Chondrocyte (in vitro differentiated cells): ENCODE measurements around the gene MAPK10. TPM values are rescaled to one million over a fixed set of nuclear protein-coding genes. Genes with fewer than 3 reads are reported as not detected.

Source experiments
- DNase-seq: peaks from one replicate; pipeline ENCODE4 v3.0.0; 2021; ENCODE audit warnings: mixed read lengths, low spot score
- H3K27ac Mint-ChIP-seq: one replicate; pipeline ENCODE4 v1.8.0; 2021; ENCODE audit warnings: mild to moderate bottlenecking, moderate library complexity, mixed read lengths; ENCODE audit not compliant: unreplicated experiment
- H3K27me3 Mint-ChIP-seq: 2 replicates; pipeline ENCODE4 v1.8.0; 2021; ENCODE audit warnings: low read depth, mixed read lengths
- H3K36me3 Mint-ChIP-seq: 2 replicates; pipeline ENCODE4 v1.8.0; 2021; ENCODE audit warnings: low read depth, mixed read lengths
- H3K4me1 Mint-ChIP-seq: 2 replicates; pipeline ENCODE4 v1.8.0; 2021; ENCODE audit warnings: low read depth, mild to moderate bottlenecking, mixed read lengths
- H3K4me3 Mint-ChIP-seq: one replicate; pipeline ENCODE4 v1.8.0; 2021; ENCODE audit warnings: mild to moderate bottlenecking, moderate library complexity, mixed read lengths; ENCODE audit not compliant: unreplicated experiment
- H3K9me3 Mint-ChIP-seq: 2 replicates; pipeline ENCODE4 v1.8.0; 2021; ENCODE audit warnings: low read depth, mixed read lengths
- total RNA-seq: library from RNA; stranded (reverse); gene quantifications from 3 replicates; pipeline ENCODE4 v1.2.1, GENCODE V29; 2021
- TF ChIP-seq, protein P1 (sequence below): fragments of 200-600 bp; sonication (generic); IDR thresholded peaks from 2 replicates; pipeline ENCODE4 v1.5.0; 2021; ENCODE audit warnings: antibody characterized with exemption, mild to moderate bottlenecking, moderate library complexity

Gene MAPK10
- total RNA-seq, 1 donor from 2014 or later = 14.1 TPM

GRCh38 chr4:86250006-86250405 is 109.8 kb downstream of the MAPK10 start:
- Mint-ChIP-seq H3K9me3 (no peaks in the 10 kb centered on the region), H3K4me1 (peaks cover 3% of the 10 kb centered on the region), H3K36me3 (no peaks in the 10 kb centered on the region), H3K4me3 (no peak overlapping the region), H3K27ac (no peak overlapping the region), H3K27me3 (no peaks in the 10 kb centered on the region)
- TF ChIP-seq, protein P1, sequence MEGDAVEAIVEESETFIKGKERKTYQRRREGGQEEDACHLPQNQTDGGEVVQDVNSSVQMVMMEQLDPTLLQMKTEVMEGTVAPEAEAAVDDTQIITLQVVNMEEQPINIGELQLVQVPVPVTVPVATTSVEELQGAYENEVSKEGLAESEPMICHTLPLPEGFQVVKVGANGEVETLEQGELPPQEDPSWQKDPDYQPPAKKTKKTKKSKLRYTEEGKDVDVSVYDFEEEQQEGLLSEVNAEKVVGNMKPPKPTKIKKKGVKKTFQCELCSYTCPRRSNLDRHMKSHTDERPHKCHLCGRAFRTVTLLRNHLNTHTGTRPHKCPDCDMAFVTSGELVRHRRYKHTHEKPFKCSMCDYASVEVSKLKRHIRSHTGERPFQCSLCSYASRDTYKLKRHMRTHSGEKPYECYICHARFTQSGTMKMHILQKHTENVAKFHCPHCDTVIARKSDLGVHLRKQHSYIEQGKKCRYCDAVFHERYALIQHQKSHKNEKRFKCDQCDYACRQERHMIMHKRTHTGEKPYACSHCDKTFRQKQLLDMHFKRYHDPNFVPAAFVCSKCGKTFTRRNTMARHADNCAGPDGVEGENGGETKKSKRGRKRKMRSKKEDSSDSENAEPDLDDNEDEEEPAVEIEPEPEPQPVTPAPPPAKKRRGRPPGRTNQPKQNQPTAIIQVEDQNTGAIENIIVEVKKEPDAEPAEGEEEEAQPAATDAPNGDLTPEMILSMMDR = no peak
- no peak for DNase-seq

DNA sequence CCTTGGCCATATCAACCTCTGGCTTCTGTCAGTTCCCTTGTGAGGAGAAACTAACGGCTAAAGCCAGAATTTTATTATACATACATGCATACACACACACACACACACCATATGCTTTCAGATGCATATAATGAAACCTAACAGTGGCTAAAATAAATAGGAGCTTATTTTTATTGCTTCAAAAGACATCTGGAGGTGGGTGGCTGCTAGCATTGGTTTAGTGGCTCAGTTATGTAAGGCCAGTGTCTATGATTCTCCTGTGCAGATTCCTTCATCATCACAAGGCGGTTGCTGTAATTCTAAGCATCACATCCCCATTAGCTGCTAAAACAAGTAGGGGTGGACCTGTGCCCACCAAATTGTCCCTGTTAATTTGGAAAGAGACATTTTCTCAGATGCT is 110.8 kb downstream of the MAPK10 start:
- no peak for DNase-seq
- H3K36me3 Mint-ChIP-seq = no peaks in the 10 kb centered on the region
- H3K27me3 Mint-ChIP-seq = no peaks in the 10 kb centered on the region
- H3K9me3 Mint-ChIP-seq = no peaks in the 10 kb centered on the region
- H3K27ac Mint-ChIP-seq = no peak overlapping the region
- H3K4me1 Mint-ChIP-seq = peaks cover 6% of the 10 kb centered on the region
- TF ChIP-seq, protein P1 = no peak
- no peak overlapping the region for H3K4me3 Mint-ChIP-seq

- peaks cover 6% of the 10 kb centered on the region for H3K4me1 Mint-ChIP-seq
- H3K36me3 Mint-ChIP-seq = no peaks in the 10 kb centered on the region
- no peak for DNase-seq
- TF ChIP-seq, protein P1 = no peak
- H3K27ac Mint-ChIP-seq = no peak overlapping the region
- H3K9me3 Mint-ChIP-seq = no peaks in the 10 kb centered on the region
- no peaks in the 10 kb centered on the region for H3K27me3 Mint-ChIP-seq
- H3K4me3 Mint-ChIP-seq = no peak overlapping the region
Observed at GRCh38 chr4:86247906-86248305, 111.9 kb downstream of the MAPK10 start.

GRCh38 chr4:86247320-86247719 is 112.5 kb downstream of the MAPK10 start:
- H3K4me1 Mint-ChIP-seq = peaks cover 6% of the 10 kb centered on the region
- no peaks in the 10 kb centered on the region for H3K9me3 Mint-ChIP-seq
- no peak overlapping the region for H3K4me3 Mint-ChIP-seq
- DNase-seq = no peak
- no peak overlapping the region for H3K27ac Mint-ChIP-seq
- H3K36me3 Mint-ChIP-seq = no peaks in the 10 kb centered on the region
- no peaks in the 10 kb centered on the region for H3K27me3 Mint-ChIP-seq
- TF ChIP-seq, protein P1 = no peak

DNA sequence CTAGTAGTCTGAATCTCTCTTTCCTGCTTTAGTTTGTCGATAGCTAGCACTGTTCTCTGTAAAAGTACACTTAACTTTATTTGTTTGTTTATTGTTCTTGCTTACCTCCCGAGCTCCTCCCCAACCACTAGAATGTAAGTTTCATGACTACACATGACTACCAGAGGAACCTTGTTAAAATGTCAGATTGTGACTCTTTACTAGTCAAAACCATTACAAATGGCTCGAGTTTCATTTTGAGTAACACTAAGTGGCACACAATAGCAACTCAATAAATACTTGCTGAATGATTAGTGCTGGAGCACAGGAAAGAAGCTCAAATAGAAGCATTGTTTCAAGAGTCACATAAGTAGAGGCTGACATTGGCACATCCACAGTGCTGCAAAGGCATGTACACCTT is 116.1 kb downstream of the MAPK10 start:
- Mint-ChIP-seq H3K9me3 (peaks cover 13% of the 10 kb centered on the region), H3K4me1 (peaks cover 3% of the 10 kb centered on the region), H3K36me3 (peaks cover 12% of the 10 kb centered on the region), H3K27me3 (no peaks in the 10 kb centered on the region), H3K4me3 (no peak overlapping the region), H3K27ac (no peak overlapping the region)
- TF ChIP-seq, protein P1 = no peak
- no peak for DNase-seq
